T-helper 1 cell treated with Interleukin-12 subunit alpha and Interleukin-12 subunit beta and Interleukin-4 antibody, amounts not matched to agents 30 μg/mL and 1 μg/mL, for 36 hours (primary cell): Measurements from ENCODE around the gene XNDC1N.

Experiments
- H3K27ac Mint-ChIP-seq: one replicate; pipeline ENCODE4 v1.8.0; 2021; ENCODE audit warnings: mild to moderate bottlenecking, mixed read lengths
- H3K27me3 Mint-ChIP-seq: one replicate; pipeline ENCODE4 v1.8.0; 2021; ENCODE audit warnings: low read depth, mixed read lengths
- H3K36me3 Mint-ChIP-seq: one replicate; pipeline ENCODE4 v1.8.0; 2021; ENCODE audit warnings: low read depth, mixed read lengths
- H3K4me1 Mint-ChIP-seq: one replicate; pipeline ENCODE4 v1.8.0; 2021; ENCODE audit warnings: low read depth, mixed read lengths
- H3K4me3 Mint-ChIP-seq: one replicate; pipeline ENCODE4 v1.8.0; 2021; ENCODE audit warnings: mild to moderate bottlenecking, moderate library complexity, mixed read lengths
- H3K9me3 Mint-ChIP-seq: one replicate; pipeline ENCODE4 v1.8.0; 2021; ENCODE audit warnings: mixed read lengths

XNDC1N gene

GRCh38 chr11:71927820-71928736, at the start of gene XNDC1N:
XNDC1N (minus strand) TSS chr11:71928594; CDS start chr11:71923353, 5,241 bp downstream.
- peak within 1 kb of the TSS; percentile 99 for H3K27ac Mint-ChIP-seq
- no peaks in the 10 kb centered on the region for H3K9me3 Mint-ChIP-seq
- H3K27me3 Mint-ChIP-seq: no peaks in the 10 kb centered on the region
- peaks cover 14% of the 10 kb centered on the region for H3K36me3 Mint-ChIP-seq
- peak within 1 kb of the TSS; percentile 95 for H3K4me3 Mint-ChIP-seq
- H3K4me1 Mint-ChIP-seq: peaks cover 37% of the 10 kb centered on the region

GRCh38 chr11:71977743-71978418, 49.5 kb upstream of the XNDC1N start:
- peaks cover 4% of the 10 kb centered on the region for H3K4me1 Mint-ChIP-seq
- H3K27ac Mint-ChIP-seq: peak overlapping the region; percentile 42
- no peaks in the 10 kb centered on the region for H3K9me3 Mint-ChIP-seq

GRCh38 chr11:71977090-71977489, 48.7 kb upstream of the XNDC1N start:
- Mint-ChIP-seq H3K9me3 (no peaks in the 10 kb centered on the region), H3K4me3 (no peak overlapping the region), H3K27me3 (no peaks in the 10 kb centered on the region), H3K27ac (no peak overlapping the region), H3K36me3 (peaks cover 13% of the 10 kb centered on the region), H3K4me1 (peaks cover 4% of the 10 kb centered on the region)

More at GRCh38 chr11:71977743-71978418, 49.5 kb upstream of the XNDC1N start:
- H3K36me3 Mint-ChIP-seq: peaks cover 17% of the 10 kb centered on the region
- no peak overlapping the region for H3K4me3 Mint-ChIP-seq
- H3K27me3 Mint-ChIP-seq: no peaks in the 10 kb centered on the region

GRCh38 chr11:71976551-71976950, 48.2 kb upstream of the XNDC1N start:
- no peak overlapping the region for H3K27ac Mint-ChIP-seq
- H3K4me3 Mint-ChIP-seq: no peak overlapping the region
- peaks cover 12% of the 10 kb centered on the region for H3K36me3 Mint-ChIP-seq
- H3K4me1 Mint-ChIP-seq: peaks cover 4% of the 10 kb centered on the region
- H3K9me3 Mint-ChIP-seq: no peaks in the 10 kb centered on the region
- no peaks in the 10 kb centered on the region for H3K27me3 Mint-ChIP-seq

- no peaks in the 10 kb centered on the region for H3K9me3 Mint-ChIP-seq
- no peaks in the 10 kb centered on the region for H3K4me1 Mint-ChIP-seq
- no peak overlapping the region for H3K4me3 Mint-ChIP-seq
- no peaks in the 10 kb centered on the region for H3K27me3 Mint-ChIP-seq
- H3K36me3 Mint-ChIP-seq: peaks cover 10% of the 10 kb centered on the region
- H3K27ac Mint-ChIP-seq: no peak overlapping the region
Observed at GRCh38 chr11:71971680-71972079, 43.3 kb upstream of the XNDC1N start.

GRCh38 chr11:71964641-71965040, 36.2 kb upstream of the XNDC1N start:
- peaks cover 14% of the 10 kb centered on the region for H3K36me3 Mint-ChIP-seq
- no peak overlapping the region for H3K27ac Mint-ChIP-seq
- H3K9me3 Mint-ChIP-seq: no peaks in the 10 kb centered on the region
- H3K27me3 Mint-ChIP-seq: no peaks in the 10 kb centered on the region
- no peak overlapping the region for H3K4me3 Mint-ChIP-seq
- H3K4me1 Mint-ChIP-seq: peaks cover 13% of the 10 kb centered on the region

- no peaks in the 10 kb centered on the region for H3K27me3 Mint-ChIP-seq
- peaks cover 13% of the 10 kb centered on the region for H3K4me1 Mint-ChIP-seq
- no peaks in the 10 kb centered on the region for H3K9me3 Mint-ChIP-seq
- H3K36me3 Mint-ChIP-seq: peaks cover 14% of the 10 kb centered on the region
- H3K4me3 Mint-ChIP-seq: no peak overlapping the region
- no peak overlapping the region for H3K27ac Mint-ChIP-seq
Observed at GRCh38 chr11:71963468-71963867, 35.1 kb upstream of the XNDC1N start.

GRCh38 chr11:71962428-71963038, 34.1 kb upstream of the XNDC1N start:
- Mint-ChIP-seq H3K27ac (peak overlapping the region; percentile 59), H3K4me3 (no peak overlapping the region), H3K27me3 (no peaks in the 10 kb centered on the region), H3K36me3 (peaks cover 13% of the 10 kb centered on the region), H3K4me1 (peaks cover 13% of the 10 kb centered on the region), H3K9me3 (no peaks in the 10 kb centered on the region)

GRCh38 chr11:71955898-71956456, 27.6 kb upstream of the XNDC1N start:
- no peak overlapping the region for H3K27ac Mint-ChIP-seq
- H3K36me3 Mint-ChIP-seq: peaks cover 4% of the 10 kb centered on the region

GRCh38 chr11:71951741-71952310, 23.4 kb upstream of the XNDC1N start:
- H3K9me3 Mint-ChIP-seq: no peaks in the 10 kb centered on the region

More at GRCh38 chr11:71955898-71956456, 27.6 kb upstream of the XNDC1N start:
- no peaks in the 10 kb centered on the region for H3K9me3 Mint-ChIP-seq
- H3K4me3 Mint-ChIP-seq: no peak overlapping the region
- no peaks in the 10 kb centered on the region for H3K27me3 Mint-ChIP-seq
- H3K4me1 Mint-ChIP-seq: peaks cover 10% of the 10 kb centered on the region

GRCh38 chr11:71949034-71949433, 20.6 kb upstream of the XNDC1N start:
- H3K4me1 Mint-ChIP-seq: peaks cover 10% of the 10 kb centered on the region
- no peak overlapping the region for H3K27ac Mint-ChIP-seq
- H3K4me3 Mint-ChIP-seq: no peak overlapping the region
- peaks cover 2% of the 10 kb centered on the region for H3K36me3 Mint-ChIP-seq
- H3K27me3 Mint-ChIP-seq: no peaks in the 10 kb centered on the region
- H3K9me3 Mint-ChIP-seq: no peaks in the 10 kb centered on the region

More at GRCh38 chr11:71951741-71952310, 23.4 kb upstream of the XNDC1N start:
- Mint-ChIP-seq H3K27me3 (no peaks in the 10 kb centered on the region), H3K36me3 (peaks cover 2% of the 10 kb centered on the region), H3K4me1 (peaks cover 14% of the 10 kb centered on the region), H3K4me3 (no peak overlapping the region), H3K27ac (no peak overlapping the region)

GRCh38 chr11:71948314-71949027, 20.1 kb upstream of the XNDC1N start:
- Mint-ChIP-seq H3K27me3 (no peaks in the 10 kb centered on the region), H3K4me1 (peaks cover 10% of the 10 kb centered on the region), H3K36me3 (peaks cover 2% of the 10 kb centered on the region), H3K27ac (no peak overlapping the region), H3K4me3 (no peak overlapping the region), H3K9me3 (no peaks in the 10 kb centered on the region)

GRCh38 chr11:71947498-71947897, 19.1 kb upstream of the XNDC1N start:
- no peaks in the 10 kb centered on the region for H3K27me3 Mint-ChIP-seq
- H3K4me1 Mint-ChIP-seq: peaks cover 10% of the 10 kb centered on the region
- no peak overlapping the region for H3K4me3 Mint-ChIP-seq
- peaks cover 2% of the 10 kb centered on the region for H3K36me3 Mint-ChIP-seq
- H3K27ac Mint-ChIP-seq: no peak overlapping the region
- H3K9me3 Mint-ChIP-seq: no peaks in the 10 kb centered on the region
